ENCODE measurements around the gene TMCO4. TPM values are rescaled to one million over a fixed set of nuclear protein-coding genes. Genes with fewer than 3 reads are reported as not detected.

Gene TMCO4
- total RNA-seq, 2 experiments from 2014 or later: 16.3 to 16.9 TPM

DNA sequence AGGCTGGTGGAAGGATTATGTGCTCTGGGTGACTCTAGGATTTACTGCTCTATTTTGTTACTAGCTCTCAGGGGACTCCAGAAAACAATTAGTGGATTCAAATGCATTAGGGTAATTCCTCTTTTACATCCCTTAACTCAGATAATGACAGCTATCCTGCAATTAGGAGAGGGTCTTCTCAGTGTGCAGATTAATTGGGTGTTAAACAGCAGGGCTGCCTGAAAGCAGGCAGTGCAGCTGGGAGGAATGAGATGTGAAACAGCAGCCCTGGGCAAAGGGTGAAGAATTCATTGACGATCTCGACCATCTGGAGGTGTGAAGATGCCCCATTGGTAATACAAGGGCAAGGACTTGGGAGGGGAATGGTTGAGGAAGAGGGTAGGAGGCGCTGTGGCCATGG is 68.9 kb downstream of the TMCO4 start:
- H3K27ac Mint-ChIP-seq: no peak overlapping the region
- no peaks in the 10 kb centered on the region for H3K27me3 Mint-ChIP-seq
- no peak for DNase-seq
- no peaks in the 10 kb centered on the region for H3K4me1 Mint-ChIP-seq
- H3K4me3 Mint-ChIP-seq: no peak overlapping the region
- POLR2A ChIA-PET: no interaction called here
- peaks cover 17% of the 10 kb centered on the region for H3K36me3 Mint-ChIP-seq (ENCODE audit: low read depth)
- CTCF ChIA-PET: no interaction called here
- H3K9me3 Mint-ChIP-seq: peaks cover 11% of the 10 kb centered on the region

DNA sequence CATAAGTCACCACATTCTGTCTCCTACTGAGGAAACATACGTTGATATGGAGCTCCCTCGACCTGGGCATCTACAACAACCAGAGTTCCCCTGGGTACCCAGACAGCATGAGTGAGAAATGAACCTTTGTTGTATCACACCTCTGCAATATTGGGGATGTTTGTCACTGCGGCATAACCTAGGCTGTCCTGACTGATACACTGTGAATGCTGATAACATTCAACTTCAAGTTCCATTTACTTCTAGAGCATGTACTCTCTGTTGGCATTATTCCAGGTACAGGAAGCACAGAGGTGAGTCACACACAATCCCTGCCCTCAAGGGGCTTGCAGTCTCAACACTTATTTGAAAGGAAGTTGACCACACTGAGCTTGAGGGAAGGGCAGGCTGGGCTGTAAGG is 69.5 kb downstream of the TMCO4 start:
- Mint-ChIP-seq H3K4me3 (no peak overlapping the region), H3K27me3 (no peaks in the 10 kb centered on the region), H3K36me3 (ENCODE audit: low read depth) (peaks cover 17% of the 10 kb centered on the region), H3K27ac (no peak overlapping the region), H3K9me3 (peaks cover 11% of the 10 kb centered on the region), H3K4me1 (no peaks in the 10 kb centered on the region)
- ChIA-PET CTCF (no interaction called here), POLR2A (no interaction called here)
- no peak for DNase-seq

DNA sequence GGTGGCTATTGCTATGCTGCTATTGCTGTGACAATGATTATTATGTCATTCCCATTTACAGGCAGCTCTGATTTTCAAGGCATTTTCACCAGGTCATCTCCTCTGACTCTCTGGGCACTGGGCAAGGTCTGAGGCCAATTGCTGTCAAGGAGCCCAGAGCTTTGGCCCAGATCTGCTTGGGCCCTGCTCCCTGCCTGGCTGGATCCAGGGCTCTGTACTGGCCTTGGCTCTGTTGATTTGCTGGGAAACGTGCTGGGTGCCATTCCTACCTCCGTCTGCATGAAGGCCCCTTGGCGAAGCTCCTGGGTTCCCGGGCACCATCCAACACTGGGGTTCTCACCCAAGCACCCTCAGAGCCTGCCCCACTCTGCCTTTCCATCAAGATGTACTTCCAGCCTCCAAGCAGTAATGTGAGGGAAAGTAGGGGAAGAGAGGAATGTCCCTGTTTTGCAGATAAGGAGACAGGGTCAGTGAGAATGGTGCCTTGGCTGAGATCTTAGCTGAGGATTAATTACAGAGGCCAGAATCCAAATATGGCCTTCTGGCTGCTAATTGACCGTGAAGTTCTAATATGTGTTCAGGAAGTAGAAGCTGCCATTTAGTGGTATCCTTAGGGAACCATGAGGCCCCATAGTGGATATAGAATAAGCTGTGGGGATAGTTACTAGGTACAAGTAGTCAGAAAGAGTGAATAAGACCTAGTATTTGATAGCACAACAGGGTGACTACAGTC is 71.1 kb downstream of the TMCO4 start:
- DNase-seq: no peak
- no peaks in the 10 kb centered on the region for H3K4me1 Mint-ChIP-seq
- no peak overlapping the region for H3K4me3 Mint-ChIP-seq
- ChIA-PET CTCF (interaction anchor here (0.6 to 2.3 kb wide), 3 partner anchors 10 to 13 kb away, joined by 3 to 9 read pairs (median 5); no protein-coding TSS in a partner anchor), POLR2A (no interaction called here)
- H3K9me3 Mint-ChIP-seq: peaks cover 11% of the 10 kb centered on the region
- H3K27ac Mint-ChIP-seq: no peak overlapping the region
- peaks cover 17% of the 10 kb centered on the region for H3K36me3 Mint-ChIP-seq (ENCODE audit: low read depth)
- H3K27me3 Mint-ChIP-seq: no peaks in the 10 kb centered on the region

DNA sequence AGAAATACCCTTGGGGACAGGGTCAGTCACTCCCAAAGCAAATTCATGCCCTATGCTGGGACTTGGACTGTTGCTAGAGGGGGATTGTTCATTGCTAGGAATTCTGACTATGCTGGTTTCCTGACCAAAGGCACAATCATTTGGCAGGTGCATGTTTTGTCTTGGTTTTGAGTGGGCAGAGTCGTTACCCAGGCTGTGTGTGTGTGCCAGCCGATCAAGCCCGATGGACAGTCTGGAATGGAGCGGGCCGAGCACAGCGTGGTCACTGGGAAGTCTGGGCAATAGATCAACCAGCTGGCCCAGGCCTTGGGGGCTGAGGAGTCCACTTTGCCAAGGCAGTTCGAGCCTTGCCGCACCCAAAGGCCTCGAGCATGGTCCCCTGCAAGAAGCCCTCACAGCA is 74.1 kb downstream of the TMCO4 start:
- Mint-ChIP-seq H3K4me1 (no peaks in the 10 kb centered on the region), H3K27ac (no peak overlapping the region), H3K4me3 (no peak overlapping the region), H3K36me3 (ENCODE audit: low read depth) (peaks cover 12% of the 10 kb centered on the region), H3K9me3 (peaks cover 7% of the 10 kb centered on the region), H3K27me3 (no peaks in the 10 kb centered on the region)
- POLR2A ChIA-PET: no interaction called here
- no peak for DNase-seq
- CTCF ChIA-PET: no interaction called here

DNA sequence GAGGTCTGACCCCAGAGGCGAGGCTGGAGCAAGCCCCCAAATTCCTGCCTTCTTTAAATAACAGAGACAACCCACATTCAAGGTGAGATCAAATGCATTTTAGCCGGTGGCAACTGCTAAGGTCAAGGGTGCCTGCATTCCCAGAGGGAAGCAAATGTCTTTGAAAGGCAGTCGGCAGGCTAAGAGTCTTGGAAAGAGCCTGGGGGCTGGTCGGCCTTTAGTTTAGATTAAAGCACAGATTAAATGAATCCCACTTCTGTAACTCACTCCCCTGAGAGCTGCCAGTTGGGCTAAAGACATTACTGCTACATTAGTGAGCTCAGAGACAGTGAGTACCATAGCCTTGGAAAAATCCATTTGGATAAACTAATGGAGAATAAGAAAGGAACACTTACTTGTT is 75.8 kb downstream of the TMCO4 start:
- ChIA-PET POLR2A (no interaction called here), CTCF (interaction anchor here (1.5 kb wide), 1 partner anchor 9 kb away, joined by 3 read pairs; no protein-coding TSS in a partner anchor)
- no peaks in the 10 kb centered on the region for H3K27me3 Mint-ChIP-seq
- no peaks in the 10 kb centered on the region for H3K9me3 Mint-ChIP-seq
- H3K4me1 Mint-ChIP-seq: no peaks in the 10 kb centered on the region
- no peak overlapping the region for H3K27ac Mint-ChIP-seq
- H3K4me3 Mint-ChIP-seq: no peak overlapping the region
- DNase-seq: no peak
- H3K36me3 Mint-ChIP-seq (ENCODE audit: low read depth): peaks cover 5% of the 10 kb centered on the region

DNA sequence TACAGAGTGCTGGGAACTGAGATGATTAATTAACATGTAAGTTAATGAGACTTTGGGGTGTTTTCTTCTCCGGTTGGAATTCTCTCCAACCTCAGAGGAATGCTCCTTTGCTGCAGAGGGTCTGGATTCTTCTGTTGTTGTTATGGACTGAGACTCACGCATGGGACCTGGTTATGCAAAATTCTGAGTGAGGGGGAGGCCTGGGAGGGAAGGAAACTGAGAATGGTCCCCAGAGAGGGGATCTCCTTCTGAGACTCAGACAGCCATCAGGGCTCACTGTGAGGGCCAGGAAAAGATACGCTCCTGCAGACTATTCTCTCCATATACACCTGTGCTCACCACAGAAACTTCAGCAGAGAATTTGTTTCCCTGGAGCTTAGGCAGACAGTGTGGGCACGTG is 78.7 kb downstream of the TMCO4 start:
- CTCF ChIA-PET: interaction anchor here (1.0 kb wide), 1 partner anchor 8 kb away, joined by 3 read pairs; no protein-coding TSS in a partner anchor
- Mint-ChIP-seq H3K36me3 (ENCODE audit: low read depth) (no peaks in the 10 kb centered on the region), H3K27ac (no peak overlapping the region), H3K27me3 (no peaks in the 10 kb centered on the region), H3K4me1 (no peaks in the 10 kb centered on the region), H3K9me3 (no peaks in the 10 kb centered on the region), H3K4me3 (no peak overlapping the region)
- POLR2A ChIA-PET: no interaction called here
- no peak for DNase-seq

DNA sequence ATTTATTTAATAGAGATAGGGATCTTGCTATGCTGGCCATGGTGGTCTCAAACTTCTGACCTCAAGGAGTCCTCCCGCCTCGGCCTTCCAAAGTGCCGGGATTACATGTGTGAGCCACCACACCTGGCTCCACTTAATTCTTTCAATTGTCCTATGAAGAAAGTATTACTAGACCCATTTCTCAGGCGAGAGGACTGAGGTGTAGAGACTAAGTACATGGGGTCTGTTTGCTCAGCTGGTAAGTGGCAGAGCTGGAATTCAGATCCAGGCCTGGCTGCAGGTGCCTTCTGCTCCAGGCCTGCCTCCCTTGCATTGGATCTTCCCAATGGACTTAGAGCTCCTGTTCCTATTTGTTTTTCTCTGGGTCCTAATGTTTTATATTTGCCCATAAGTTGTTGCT is 79.5 kb downstream of the TMCO4 start:
- no peak for DNase-seq
- Mint-ChIP-seq H3K36me3 (ENCODE audit: low read depth) (no peaks in the 10 kb centered on the region), H3K27me3 (no peaks in the 10 kb centered on the region), H3K27ac (no peak overlapping the region), H3K9me3 (no peaks in the 10 kb centered on the region), H3K4me3 (no peak overlapping the region), H3K4me1 (peaks cover 5% of the 10 kb centered on the region)
- ChIA-PET CTCF (no interaction called here), POLR2A (no interaction called here)

DNA sequence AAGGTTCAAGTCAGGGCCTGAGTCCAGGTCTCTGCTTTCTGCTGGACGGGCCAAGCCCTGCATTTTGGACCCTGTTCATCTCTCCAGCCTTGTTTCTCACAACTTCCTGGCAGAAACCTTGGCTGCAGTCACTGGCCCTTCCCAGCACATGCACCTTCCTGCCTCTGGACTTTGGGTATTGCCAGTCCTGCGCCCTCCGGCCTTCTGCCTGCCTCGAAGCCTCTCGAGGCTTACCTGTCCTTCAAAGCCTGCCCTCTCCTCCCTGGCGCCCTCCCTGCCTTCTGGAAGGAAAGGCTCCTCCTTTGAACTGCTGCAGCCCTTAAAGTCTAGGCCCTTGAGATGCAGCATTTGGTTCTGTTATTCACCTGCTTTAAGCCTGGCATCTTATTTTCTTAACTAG is 82.2 kb downstream of the TMCO4 start:
- Mint-ChIP-seq H3K27ac (no peak overlapping the region), H3K9me3 (no peaks in the 10 kb centered on the region), H3K27me3 (no peaks in the 10 kb centered on the region), H3K4me1 (peaks cover 5% of the 10 kb centered on the region), H3K4me3 (no peak overlapping the region), H3K36me3 (ENCODE audit: low read depth) (peaks cover 6% of the 10 kb centered on the region)
- CTCF ChIA-PET: interaction anchor here (1.2 kb wide), 1 partner anchor 11 kb away, joined by 3 read pairs; no protein-coding TSS in a partner anchor
- DNase-seq: no peak
- POLR2A ChIA-PET: no interaction called here

DNA sequence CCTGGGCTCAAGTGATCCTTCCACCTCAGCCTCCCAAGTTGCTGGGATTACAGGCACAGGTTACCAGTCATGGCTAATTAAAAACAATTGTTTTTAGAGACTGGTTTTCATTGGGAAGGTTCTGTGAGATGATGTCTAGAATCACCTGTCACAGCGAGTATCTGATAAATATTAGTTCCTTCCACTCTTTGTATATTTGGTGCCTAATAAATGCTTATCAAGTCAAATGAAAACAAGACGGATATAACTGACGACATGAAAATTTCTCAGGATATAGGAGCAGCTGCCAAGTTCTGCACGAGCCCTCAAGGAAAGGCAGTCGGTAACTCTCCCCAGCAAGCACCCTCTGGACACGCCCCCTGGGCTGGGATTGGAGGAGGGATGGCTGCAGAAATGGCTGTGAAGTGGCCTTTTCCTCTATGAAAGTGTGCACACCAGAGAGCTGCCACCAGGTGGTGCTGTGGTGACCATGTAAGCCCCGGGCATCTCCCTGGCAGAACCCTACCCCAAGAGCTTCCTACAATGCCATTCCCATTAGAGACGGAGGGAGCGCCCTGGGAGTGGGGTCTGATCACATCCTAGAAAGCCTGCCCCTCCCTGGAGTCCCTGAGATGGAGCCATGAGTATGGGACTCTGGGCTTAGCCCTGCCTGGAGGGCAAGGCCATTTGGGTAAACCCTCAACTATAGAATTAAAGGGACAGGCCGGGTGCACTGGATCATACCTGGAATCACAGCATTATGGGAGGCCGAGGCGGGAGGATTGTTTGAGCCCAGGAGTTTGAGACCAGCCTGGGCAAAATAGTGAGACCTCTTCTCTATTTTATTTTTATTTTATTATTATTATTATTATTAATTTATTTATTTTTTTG is 84.1 kb downstream of the TMCO4 start:
- DNase-seq: peak; percentile 87
- H3K27me3 Mint-ChIP-seq: no peaks in the 10 kb centered on the region

DNA sequence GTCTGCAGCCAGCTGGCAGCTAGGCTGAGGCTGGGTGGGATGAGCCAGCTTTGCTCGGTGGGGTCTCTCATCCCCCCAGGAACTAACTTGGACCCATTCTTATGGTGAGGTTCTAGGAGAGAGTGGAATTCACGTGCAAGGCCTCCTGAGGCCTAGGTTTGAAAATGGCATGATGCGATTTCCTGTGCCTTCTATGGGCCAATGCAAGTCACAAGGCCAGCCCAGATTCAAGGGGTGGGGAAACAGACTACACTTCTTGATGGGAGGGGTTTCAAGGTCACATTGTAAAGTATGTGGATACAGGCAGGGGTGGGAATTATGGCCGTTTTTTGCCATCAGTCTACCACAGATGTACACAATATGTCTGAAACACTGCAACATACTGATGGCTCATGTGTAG is 86.8 kb downstream of the TMCO4 start:
- ChIA-PET POLR2A (no interaction called here), CTCF (interaction anchor here (0.9 to 1.0 kb wide), 2 partner anchors 8 kb away, joined by 3 to 4 read pairs; no protein-coding TSS in a partner anchor)
- peaks cover 10% of the 10 kb centered on the region for H3K36me3 Mint-ChIP-seq (ENCODE audit: low read depth)
- H3K27ac Mint-ChIP-seq: no peak overlapping the region
- H3K9me3 Mint-ChIP-seq: no peaks in the 10 kb centered on the region
- no peak for DNase-seq
- peaks cover 28% of the 10 kb centered on the region for H3K4me1 Mint-ChIP-seq
- no peak overlapping the region for H3K4me3 Mint-ChIP-seq
- H3K27me3 Mint-ChIP-seq: no peaks in the 10 kb centered on the region

More for the DNA sequence above, 84.1 kb downstream of the TMCO4 start:
- ChIA-PET CTCF (interaction anchor here (0.8 to 2.3 kb wide), 10 partner anchors 8 to 212 kb away, joined by 3 to 27 read pairs (median 4); no protein-coding TSS in a partner anchor), POLR2A (no interaction called here)
- Mint-ChIP-seq H3K36me3 (ENCODE audit: low read depth) (peaks cover 6% of the 10 kb centered on the region), H3K27ac (no peak overlapping the region), H3K4me3 (no peak overlapping the region), H3K4me1 (peaks cover 18% of the 10 kb centered on the region), H3K9me3 (no peaks in the 10 kb centered on the region)

DNA sequence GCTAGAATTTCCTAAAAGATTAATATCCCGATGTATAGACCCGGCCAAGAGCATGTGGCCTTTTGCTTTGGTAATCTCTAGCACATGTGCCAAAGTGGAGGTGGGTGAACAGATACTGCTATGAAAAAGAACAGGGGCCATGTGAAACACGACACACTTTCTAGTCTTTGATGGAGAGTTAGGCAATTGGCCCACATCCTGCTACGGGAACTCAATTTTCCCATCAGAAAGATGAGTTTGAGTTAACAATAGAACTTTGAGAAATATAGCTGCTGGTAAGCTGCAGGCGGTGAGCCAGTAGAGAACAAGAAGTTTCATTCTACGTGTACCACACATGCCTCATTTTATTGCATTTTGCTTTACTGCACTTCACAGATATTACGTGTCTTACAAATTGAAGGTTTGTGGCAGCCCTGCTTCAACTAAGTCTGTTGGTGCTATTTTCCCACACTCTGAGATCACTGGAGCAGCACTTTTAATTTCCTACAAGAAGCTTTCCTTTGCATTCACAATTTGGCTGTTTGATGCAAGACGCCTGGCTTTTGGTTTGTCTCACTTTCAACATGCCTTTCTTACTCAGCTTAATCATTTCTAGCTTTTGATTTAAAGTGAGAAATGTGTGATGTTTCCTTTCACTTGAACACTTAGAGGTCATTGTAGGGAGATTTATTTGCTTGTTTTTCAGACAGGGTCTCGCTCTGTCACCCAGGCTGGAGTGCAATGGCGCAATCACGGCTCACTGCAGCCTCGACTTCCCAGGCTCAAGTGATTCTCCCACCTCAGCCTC is 88.7 kb downstream of the TMCO4 start:
- Mint-ChIP-seq H3K4me3 (no peak overlapping the region), H3K9me3 (no peaks in the 10 kb centered on the region), H3K27ac (peak overlapping the region; percentile 18), H3K36me3 (ENCODE audit: low read depth) (peaks cover 13% of the 10 kb centered on the region), H3K4me1 (peaks cover 28% of the 10 kb centered on the region), H3K27me3 (no peaks in the 10 kb centered on the region)
- no peak for DNase-seq
- POLR2A ChIA-PET: no interaction called here
- CTCF ChIA-PET: interaction anchor here (0.7 to 1.8 kb wide), 3 partner anchors 49 to 171 kb away, joined by 3 to 5 read pairs (median 4); no protein-coding TSS in a partner anchor

DNA sequence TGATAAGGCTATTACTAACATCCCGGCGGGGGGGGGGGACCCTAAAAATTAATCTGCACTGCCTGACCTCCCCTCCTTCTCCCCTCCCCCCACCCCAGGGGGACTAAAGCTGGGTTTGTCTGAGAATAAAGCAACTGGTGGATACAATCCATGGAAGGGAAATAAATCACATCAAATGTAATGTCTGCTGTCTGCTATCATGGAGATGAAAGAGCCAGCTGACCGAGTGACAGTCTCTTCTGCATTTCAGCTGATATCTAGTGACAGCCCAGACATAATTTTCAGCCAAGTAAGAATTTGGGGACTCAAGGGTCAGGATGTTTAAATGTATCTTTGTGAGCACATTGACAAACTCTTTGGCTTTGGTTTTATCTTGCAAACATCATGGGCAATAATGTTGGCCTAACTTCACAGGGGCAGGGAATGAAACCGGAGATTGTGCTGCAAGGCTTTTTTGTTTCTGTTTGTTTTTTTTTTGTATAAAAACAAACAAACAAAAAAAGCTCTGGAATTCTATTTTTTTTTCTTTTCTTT is 90.4 kb downstream of the TMCO4 start:
- H3K4me3 Mint-ChIP-seq: no peak overlapping the region
- H3K9me3 Mint-ChIP-seq: no peaks in the 10 kb centered on the region
- peaks cover 13% of the 10 kb centered on the region for H3K36me3 Mint-ChIP-seq (ENCODE audit: low read depth)
- no peak for DNase-seq
- no peak overlapping the region for H3K27ac Mint-ChIP-seq
- H3K27me3 Mint-ChIP-seq: no peaks in the 10 kb centered on the region
- CTCF ChIA-PET: interaction anchor here (1.2 kb wide), 1 partner anchor 48 kb away, joined by 4 read pairs; no protein-coding TSS in a partner anchor
- peaks cover 23% of the 10 kb centered on the region for H3K4me1 Mint-ChIP-seq
- POLR2A ChIA-PET: no interaction called here

Measured in activated CD4-positive, alpha-beta memory T cell treated with anti-CD3 and anti-CD28 coated beads, Interleukin-2, amount 10 ng/mL, durations not matched to agents 7 days and 5 days (primary cell).